WTC11 (cell line): ENCODE measurements around the gene ANO1. TPM values are rescaled to one million over a fixed set of nuclear protein-coding genes. Genes with fewer than 3 reads are reported as not detected.

Source experiments
- ATAC-seq: fragments of 200-7000 bp; cut with Tn5 transposase; 2 replicates; pipeline ENCODE4 v1.10.0; 2021; ENCODE audit warnings: mild to moderate bottlenecking, moderate library complexity
- CTCF ChIA-PET: fragments of 300-600 bp; sonication (Branson Sonifier 250); formaldehyde crosslinking; loops from one replicate; lab custom pipeline; 2021; ENCODE audit warnings: antibody characterized with exemption; lab: Charles Lee
- POLR2A ChIA-PET: fragments of 350-600 bp; sonication (Branson Sonifier 250); formaldehyde crosslinking; loops from one replicate; lab custom pipeline; 2021; ENCODE audit warnings: antibody characterized with exemption; lab: Charles Lee
- DNase-seq: peaks from one replicate; pipeline ENCODE4 v3.0.0; 2021; ENCODE audit warnings: low spot score
- H3K27ac Mint-ChIP-seq: 2 replicates; pipeline ENCODE4 v1.8.0; 2021; ENCODE audit warnings: mixed read lengths
- H3K27me3 Mint-ChIP-seq: 2 replicates; pipeline ENCODE4 v1.8.0; 2021; ENCODE audit warnings: low read depth, mild to moderate bottlenecking, moderate library complexity, mixed read lengths
- H3K36me3 Mint-ChIP-seq: 2 replicates; pipeline ENCODE4 v1.8.0; 2021; ENCODE audit warnings: mixed read lengths
- H3K4me1 Mint-ChIP-seq: 2 replicates; pipeline ENCODE4 v1.8.0; 2022; ENCODE audit warnings: mixed read lengths
- H3K4me3 Mint-ChIP-seq: 2 replicates; pipeline ENCODE4 v1.8.0; 2021; ENCODE audit warnings: mild to moderate bottlenecking, moderate library complexity, mixed read lengths
- H3K9me3 Mint-ChIP-seq: 2 replicates; pipeline ENCODE4 v1.8.0; 2021; ENCODE audit warnings: mixed read lengths
- E2F1 ChIP-seq: sonication (generic); formaldehyde crosslinking; IDR thresholded peaks from 2 replicates; pipeline ENCODE4 v1.8.0; 2022; ENCODE audit warnings: mild to moderate bottlenecking, missing genetic modification reagents
- EMX1 ChIP-seq: fragments of 250-450 bp; sonication (Bioruptor Pico); IDR thresholded peaks from 2 replicates; pipeline ENCODE4 v1.8.0; 2021; ENCODE audit warnings: mild to moderate bottlenecking
- ERG ChIP-seq: fragments of 250-450 bp; sonication (Bioruptor Pico); IDR thresholded peaks from 2 replicates; pipeline ENCODE4 v1.8.0; 2021; ENCODE audit warnings: mild to moderate bottlenecking
- ETV6 ChIP-seq: sonication (generic); formaldehyde crosslinking; IDR thresholded peaks from 2 replicates; pipeline ENCODE4 v1.8.1; 2022; ENCODE audit warnings: mild to moderate bottlenecking, missing genetic modification reagents
- FOXJ3 ChIP-seq: sonication (generic); formaldehyde crosslinking; IDR thresholded peaks from 2 replicates; pipeline ENCODE4 v1.9.0; 2021; ENCODE audit warnings: missing genetic modification reagents, mild to moderate bottlenecking, borderline replicate concordance
- GRHL2 ChIP-seq: fragments of 250-450 bp; sonication (Bioruptor Pico); IDR thresholded peaks from 2 replicates; pipeline ENCODE4 v1.8.0; 2022; ENCODE audit warnings: mild to moderate bottlenecking, moderate library complexity; ENCODE audit not compliant: insufficient replicate concordance, severe bottlenecking
- JUN ChIP-seq: sonication (generic); formaldehyde crosslinking; IDR thresholded peaks from 2 replicates; pipeline ENCODE4 v1.8.0; 2023; ENCODE audit warnings: mild to moderate bottlenecking, missing genetic modification reagents
- MXD4 ChIP-seq: fragments of 250-450 bp; sonication (Bioruptor Pico); IDR thresholded peaks from 2 replicates; pipeline ENCODE4 v1.8.0; 2021; ENCODE audit warnings: mild to moderate bottlenecking, moderate library complexity, borderline replicate concordance
- MYBL2 ChIP-seq: sonication (generic); formaldehyde crosslinking; IDR thresholded peaks from 2 replicates; pipeline ENCODE4 v1.8.1; 2023; ENCODE audit warnings: mild to moderate bottlenecking, moderate library complexity, missing genetic modification reagents
- NR1H2 ChIP-seq: sonication (generic); formaldehyde crosslinking; IDR thresholded peaks from 2 replicates; pipeline ENCODE4 v1.9.0; 2021; ENCODE audit warnings: mild to moderate bottlenecking, moderate library complexity, missing genetic modification reagents
- PREB ChIP-seq: sonication (generic); formaldehyde crosslinking; IDR thresholded peaks from 2 replicates; pipeline ENCODE4 v1.8.1; 2022; ENCODE audit warnings: mild to moderate bottlenecking, missing genetic modification reagents, moderate library complexity, borderline replicate concordance
- SMAD3 ChIP-seq: sonication (generic); formaldehyde crosslinking; IDR thresholded peaks from 2 replicates; pipeline ENCODE4 v1.8.0; 2022; ENCODE audit warnings: missing genetic modification reagents, mild to moderate bottlenecking, borderline replicate concordance
- ZNF138 ChIP-seq: sonication (generic); formaldehyde crosslinking; conservative IDR thresholded peaks from 2 replicates; pipeline ENCODE4 v1.8.1; 2022; ENCODE audit warnings: mild to moderate bottlenecking, moderate library complexity, missing genetic modification reagents
- ZNF423 ChIP-seq: fragments of 250-450 bp; sonication (Bioruptor Pico); IDR thresholded peaks from 2 replicates; pipeline ENCODE4 v2.1.2; 2022; ENCODE audit warnings: mild to moderate bottlenecking, moderate library complexity
- total RNA-seq: library from RNA; stranded (reverse); gene quantifications from 3 replicates; pipeline ENCODE4 v1.2.3, GENCODE V29; 2021
- TF ChIP-seq, protein P1 (sequence below): sonication (generic); formaldehyde crosslinking; IDR thresholded peaks from 2 replicates; pipeline ENCODE4 v1.8.0; 2022; ENCODE audit warnings: mild to moderate bottlenecking, missing genetic modification reagents
- TF ChIP-seq, protein P2 (sequence below): sonication (generic); formaldehyde crosslinking; IDR thresholded peaks from 2 replicates; pipeline ENCODE4 v1.8.0; 2023; ENCODE audit warnings: mild to moderate bottlenecking, missing genetic modification reagents
- TF ChIP-seq, protein P3 (sequence below): sonication (generic); formaldehyde crosslinking; IDR thresholded peaks from 2 replicates; pipeline ENCODE4 v1.8.0; 2022; ENCODE audit warnings: mild to moderate bottlenecking, missing genetic modification reagents
- TF ChIP-seq, protein P4 (sequence below): fragments of 250-450 bp; sonication (Bioruptor Pico); IDR thresholded peaks from 2 replicates; pipeline ENCODE4 v2.1.2; 2022; ENCODE audit warnings: mild to moderate bottlenecking, moderate library complexity
- TF ChIP-seq, protein P5 (sequence below): sonication (generic); formaldehyde crosslinking; IDR thresholded peaks from 2 replicates; pipeline ENCODE4 v1.8.1; 2023; ENCODE audit warnings: mild to moderate bottlenecking, missing genetic modification reagents

ANO1 gene
- total RNA-seq, 1 experiment from 2014 or later, result 4.1 TPM

DNA sequence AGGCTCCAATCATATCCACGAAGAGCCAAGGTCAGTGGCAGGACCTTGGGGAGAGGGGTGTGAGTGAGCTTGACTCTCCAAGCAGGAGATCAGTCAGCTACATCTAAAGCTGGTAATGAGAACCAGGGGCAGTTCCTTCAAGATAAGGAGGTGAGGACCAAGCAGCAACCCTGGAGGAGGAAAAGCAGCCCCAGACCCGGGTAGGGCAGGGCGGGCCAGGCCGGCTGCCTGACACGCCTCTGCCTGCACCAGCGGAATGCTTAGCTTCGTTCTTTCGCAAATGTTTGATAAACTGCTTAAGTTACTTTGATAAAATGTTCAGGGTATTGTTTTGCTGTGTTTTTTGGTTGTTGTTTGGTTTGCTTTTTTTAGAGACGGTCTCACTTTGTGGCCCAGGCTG lies 106.3 kb downstream of the ANO1 start:
- TF ChIP-seq EMX1 (CRISPR knock-in tag), result no peak
- TF ChIP-seq MYBL2 (CRISPR knock-in tag), result no peak
- TF ChIP-seq, protein P1, sequence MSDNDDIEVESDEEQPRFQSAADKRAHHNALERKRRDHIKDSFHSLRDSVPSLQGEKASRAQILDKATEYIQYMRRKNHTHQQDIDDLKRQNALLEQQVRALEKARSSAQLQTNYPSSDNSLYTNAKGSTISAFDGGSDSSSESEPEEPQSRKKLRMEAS (CRISPR knock-in tag), result no peak
- TF ChIP-seq E2F1, result no peak
- TF ChIP-seq, protein P2, sequence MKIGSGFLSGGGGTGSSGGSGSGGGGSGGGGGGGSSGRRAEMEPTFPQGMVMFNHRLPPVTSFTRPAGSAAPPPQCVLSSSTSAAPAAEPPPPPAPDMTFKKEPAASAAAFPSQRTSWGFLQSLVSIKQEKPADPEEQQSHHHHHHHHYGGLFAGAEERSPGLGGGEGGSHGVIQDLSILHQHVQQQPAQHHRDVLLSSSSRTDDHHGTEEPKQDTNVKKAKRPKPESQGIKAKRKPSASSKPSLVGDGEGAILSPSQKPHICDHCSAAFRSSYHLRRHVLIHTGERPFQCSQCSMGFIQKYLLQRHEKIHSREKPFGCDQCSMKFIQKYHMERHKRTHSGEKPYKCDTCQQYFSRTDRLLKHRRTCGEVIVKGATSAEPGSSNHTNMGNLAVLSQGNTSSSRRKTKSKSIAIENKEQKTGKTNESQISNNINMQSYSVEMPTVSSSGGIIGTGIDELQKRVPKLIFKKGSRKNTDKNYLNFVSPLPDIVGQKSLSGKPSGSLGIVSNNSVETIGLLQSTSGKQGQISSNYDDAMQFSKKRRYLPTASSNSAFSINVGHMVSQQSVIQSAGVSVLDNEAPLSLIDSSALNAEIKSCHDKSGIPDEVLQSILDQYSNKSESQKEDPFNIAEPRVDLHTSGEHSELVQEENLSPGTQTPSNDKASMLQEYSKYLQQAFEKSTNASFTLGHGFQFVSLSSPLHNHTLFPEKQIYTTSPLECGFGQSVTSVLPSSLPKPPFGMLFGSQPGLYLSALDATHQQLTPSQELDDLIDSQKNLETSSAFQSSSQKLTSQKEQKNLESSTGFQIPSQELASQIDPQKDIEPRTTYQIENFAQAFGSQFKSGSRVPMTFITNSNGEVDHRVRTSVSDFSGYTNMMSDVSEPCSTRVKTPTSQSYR (CRISPR knock-in tag), result no peak
- no peak for TF ChIP-seq GRHL2 (CRISPR knock-in tag)
- no peak for TF ChIP-seq SMAD3
- TF ChIP-seq, protein P3, sequence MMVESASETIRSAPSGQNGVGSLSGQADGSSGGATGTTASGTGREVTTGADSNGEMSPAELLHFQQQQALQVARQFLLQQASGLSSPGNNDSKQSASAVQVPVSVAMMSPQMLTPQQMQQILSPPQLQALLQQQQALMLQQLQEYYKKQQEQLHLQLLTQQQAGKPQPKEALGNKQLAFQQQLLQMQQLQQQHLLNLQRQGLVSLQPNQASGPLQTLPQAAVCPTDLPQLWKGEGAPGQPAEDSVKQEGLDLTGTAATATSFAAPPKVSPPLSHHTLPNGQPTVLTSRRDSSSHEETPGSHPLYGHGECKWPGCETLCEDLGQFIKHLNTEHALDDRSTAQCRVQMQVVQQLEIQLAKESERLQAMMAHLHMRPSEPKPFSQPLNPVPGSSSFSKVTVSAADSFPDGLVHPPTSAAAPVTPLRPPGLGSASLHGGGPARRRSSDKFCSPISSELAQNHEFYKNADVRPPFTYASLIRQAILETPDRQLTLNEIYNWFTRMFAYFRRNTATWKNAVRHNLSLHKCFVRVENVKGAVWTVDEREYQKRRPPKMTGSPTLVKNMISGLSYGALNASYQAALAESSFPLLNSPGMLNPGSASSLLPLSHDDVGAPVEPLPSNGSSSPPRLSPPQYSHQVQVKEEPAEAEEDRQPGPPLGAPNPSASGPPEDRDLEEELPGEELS (CRISPR knock-in tag), result no peak
- TF ChIP-seq ETV6 (CRISPR knock-in tag), result no peak
- TF ChIP-seq, protein P4, sequence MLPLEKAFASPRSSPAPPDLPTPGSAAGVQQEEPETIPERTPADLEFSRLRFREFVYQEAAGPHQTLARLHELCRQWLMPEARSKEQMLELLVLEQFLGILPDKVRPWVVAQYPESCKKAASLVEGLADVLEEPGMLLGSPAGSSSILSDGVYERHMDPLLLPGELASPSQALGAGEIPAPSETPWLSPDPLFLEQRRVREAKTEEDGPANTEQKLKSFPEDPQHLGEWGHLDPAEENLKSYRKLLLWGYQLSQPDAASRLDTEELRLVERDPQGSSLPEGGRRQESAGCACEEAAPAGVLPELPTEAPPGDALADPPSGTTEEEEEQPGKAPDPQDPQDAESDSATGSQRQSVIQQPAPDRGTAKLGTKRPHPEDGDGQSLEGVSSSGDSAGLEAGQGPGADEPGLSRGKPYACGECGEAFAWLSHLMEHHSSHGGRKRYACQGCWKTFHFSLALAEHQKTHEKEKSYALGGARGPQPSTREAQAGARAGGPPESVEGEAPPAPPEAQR (CRISPR knock-in tag), result no peak
- TF ChIP-seq JUN, result no peak
- TF ChIP-seq ZNF423 (CRISPR knock-in tag), result no peak
- TF ChIP-seq, protein P5, sequence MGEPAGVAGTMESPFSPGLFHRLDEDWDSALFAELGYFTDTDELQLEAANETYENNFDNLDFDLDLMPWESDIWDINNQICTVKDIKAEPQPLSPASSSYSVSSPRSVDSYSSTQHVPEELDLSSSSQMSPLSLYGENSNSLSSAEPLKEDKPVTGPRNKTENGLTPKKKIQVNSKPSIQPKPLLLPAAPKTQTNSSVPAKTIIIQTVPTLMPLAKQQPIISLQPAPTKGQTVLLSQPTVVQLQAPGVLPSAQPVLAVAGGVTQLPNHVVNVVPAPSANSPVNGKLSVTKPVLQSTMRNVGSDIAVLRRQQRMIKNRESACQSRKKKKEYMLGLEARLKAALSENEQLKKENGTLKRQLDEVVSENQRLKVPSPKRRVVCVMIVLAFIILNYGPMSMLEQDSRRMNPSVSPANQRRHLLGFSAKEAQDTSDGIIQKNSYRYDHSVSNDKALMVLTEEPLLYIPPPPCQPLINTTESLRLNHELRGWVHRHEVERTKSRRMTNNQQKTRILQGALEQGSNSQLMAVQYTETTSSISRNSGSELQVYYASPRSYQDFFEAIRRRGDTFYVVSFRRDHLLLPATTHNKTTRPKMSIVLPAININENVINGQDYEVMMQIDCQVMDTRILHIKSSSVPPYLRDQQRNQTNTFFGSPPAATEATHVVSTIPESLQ (CRISPR knock-in tag), result no peak
- no peak for TF ChIP-seq ZNF138 (CRISPR knock-in tag)
- H3K36me3 Mint-ChIP-seq, result no peaks in the 10 kb centered on the region
- ATAC-seq (no peak), DNase-seq (no peak)
- ChIA-PET CTCF (interaction anchor here (1.5 kb wide), 1 partner anchor 12 kb away, joined by 6 read pairs; no protein-coding TSS in a partner anchor), POLR2A (no interaction called here)
- no peaks in the 10 kb centered on the region for H3K27me3 Mint-ChIP-seq
- no peaks in the 10 kb centered on the region for H3K4me1 Mint-ChIP-seq
- no peaks in the 10 kb centered on the region for H3K9me3 Mint-ChIP-seq
- H3K27ac Mint-ChIP-seq, result no peak overlapping the region
- no peak overlapping the region for H3K4me3 Mint-ChIP-seq

DNA sequence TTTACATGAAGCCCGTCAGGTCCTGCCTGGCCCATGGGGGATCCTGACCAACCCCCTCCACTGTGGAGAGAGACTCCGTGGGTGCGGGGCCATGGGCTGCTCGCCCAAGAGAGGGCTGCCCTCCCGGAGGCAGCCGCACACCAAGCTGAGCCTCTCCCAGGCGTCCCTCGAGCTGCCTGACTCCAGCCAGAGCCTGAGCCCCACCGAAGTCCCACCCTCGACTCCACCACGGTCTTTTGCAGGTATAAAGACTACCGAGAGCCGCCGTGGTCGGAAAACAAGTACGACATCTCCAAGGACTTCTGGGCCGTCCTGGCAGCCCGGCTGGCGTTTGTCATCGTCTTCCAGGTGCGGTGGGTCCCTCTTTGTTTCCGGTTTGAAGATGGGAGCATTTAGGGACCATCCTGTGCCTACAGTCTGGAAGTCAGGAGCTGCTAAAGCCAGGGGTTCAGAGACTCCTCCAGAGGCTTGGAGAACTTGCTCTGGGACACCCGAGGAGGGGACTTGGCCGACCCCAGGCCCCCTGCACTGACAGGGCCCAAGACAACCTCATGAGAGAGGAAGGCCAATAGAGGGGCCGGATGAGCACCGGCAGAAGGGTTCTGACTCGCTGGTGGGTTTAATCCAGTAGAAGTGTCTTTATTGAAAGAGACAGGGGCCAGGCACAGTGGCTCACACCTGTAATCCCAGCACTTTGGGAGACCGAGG lies 107.4 kb downstream of the ANO1 start:
- Mint-ChIP-seq H3K36me3 (no peaks in the 10 kb centered on the region), H3K4me3 (no peak overlapping the region), H3K27me3 (no peaks in the 10 kb centered on the region), H3K27ac (no peak overlapping the region), H3K4me1 (no peaks in the 10 kb centered on the region), H3K9me3 (no peaks in the 10 kb centered on the region)
- DNase-seq (no peak), ATAC-seq (no peak)
- ChIA-PET CTCF (no interaction called here), POLR2A (no interaction called here)
- TF ChIP-seq ERG (no peak), PREB (CRISPR knock-in tag) (no peak), FOXJ3 (CRISPR knock-in tag) (no peak), NR1H2 (CRISPR knock-in tag) (no peak), MXD4 (CRISPR knock-in tag) (no peak)
- TF ChIP-seq, protein P1 (CRISPR knock-in tag), result no peak
- TF ChIP-seq, protein P4 (CRISPR knock-in tag), result no peak
